Esophagus squamous epithelium (tissue), 5 donors: Measurements from ENCODE around the gene CLCN1. TPM values are rescaled to one million over a fixed set of nuclear protein-coding genes. Genes with fewer than 3 reads are reported as not detected.

ENCODE experiments used
- DNase-seq: peaks from one replicate; lab custom pipeline; 2025; lab: John Stamatoyannopoulos, UW
- H3K27ac ChIP-seq, 4 donors: fragments of 200-600 bp; sonication (generic); one replicate each; pipeline ENCODE4 v1.5.1; 2016 to 2019; ENCODE audit warnings: mild to moderate bottlenecking in 1 of 4
- H3K27me3 ChIP-seq, 4 donors: fragments of 200-600 bp; sonication (generic); 1 replicate in 3 of 4; 2 replicates in 1 of 4; pipeline versions ENCODE4 v1.5.1 to v1.6.0; 2017 to 2021; ENCODE audit warnings: antibody characterized with exemption in 1 of 4
- H3K36me3 ChIP-seq, 3 donors: fragments of 200-600 bp; sonication (generic); one replicate each; pipeline ENCODE4 v1.5.1; 2016 to 2019
- H3K4me1 ChIP-seq, 3 donors: fragments of 200-600 bp; sonication (generic); one replicate each; pipeline ENCODE4 v1.5.1; 2017 to 2019
- H3K4me3 ChIP-seq, 4 donors: fragments of 200-600 bp; sonication (generic); 1 replicate in 3 of 4; 2 replicates in 1 of 4; pipeline ENCODE4 v1.5.1; 2016 to 2019; ENCODE audit warnings: mild to moderate bottlenecking in 2 of 4, moderate library complexity in 1 of 4
- H3K9me3 ChIP-seq, 3 donors: fragments of 200-600 bp; sonication (generic); one replicate each; pipeline ENCODE4 v1.5.1; 2016 to 2019
- CTCF ChIP-seq, 6 experiments: fragments of 450-650 bp in 4 of 6; fragments of 200-600 bp in 2 of 6; sonication (generic) in 2 of 6; IDR thresholded peaks; one replicate each; pipeline ENCODE4 v1.5.1; 2016 to 2019; ENCODE audit warnings: antibody characterized with exemption in 6 of 6, mild to moderate bottlenecking in 4 of 6, moderate library complexity in 4 of 6
- POLR2A ChIP-seq, 4 donors: fragments of 450-650 bp; IDR thresholded peaks; one replicate each; pipeline ENCODE4 v1.6.1; 2017; ENCODE audit warnings: antibody characterized with exemption in 4 of 4, mild to moderate bottlenecking in 4 of 4, moderate library complexity in 3 of 4
- WGBS, 2 donors: methylation state at CpG; one replicate each; pipeline ENCODE4 v1.1.5; 2018; 5-methylcytosine and 5-hydroxymethylcytosine counted together
- intact Hi-C: fragments of 100-400 bp; cut with DNase I; formaldehyde crosslinking; loops from one replicate; pipeline ENCODE4 v1.15.0; 2022
- total RNA-seq, 4 donors: library from RNA; depleted of rRNA; stranded (reverse); fragments of >200 nt; gene quantifications; one replicate each; pipeline ENCODE4 v1.1.0, GENCODE V29; 2016
- donor health status: DM: yes; HTN: yes; CAD: no.

Gene CLCN1
- total RNA-seq, 4 donors from 2014 or later: under 0.01 to 0.91 (median 0.13) TPM; not detected in 1

DNA sequence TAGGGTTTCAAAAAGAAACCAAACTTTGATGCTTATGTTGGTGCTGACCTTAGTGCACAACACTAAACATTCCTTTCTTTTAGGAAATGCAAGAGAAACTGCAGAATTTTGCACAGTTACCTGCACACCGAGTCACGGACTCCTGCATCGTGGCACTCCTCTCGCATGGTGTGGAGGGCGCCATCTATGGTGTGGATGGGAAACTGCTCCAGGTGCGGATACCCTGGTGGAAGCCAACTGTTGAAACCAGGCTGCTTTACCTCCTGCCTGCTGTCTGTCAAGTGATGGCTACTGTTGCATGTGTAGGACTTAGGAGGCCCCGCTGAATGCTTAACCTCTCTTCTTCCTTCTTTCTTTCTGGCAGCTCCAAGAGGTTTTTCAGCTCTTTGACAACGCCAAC is 16.1 kb upstream of the CLCN1 start:
- 57 to 75% methylated on average over 8 of the region's 8 CpGs for WGBS, 2 donors
- H3K36me3 ChIP-seq: peaks cover 11 to 98% (median 40%) of the 10 kb centered on the region in 3 donors
- H3K9me3 ChIP-seq: no peaks in the 10 kb centered on the region
- TF ChIP-seq POLR2A (IDR thresholded peaks at IDR 0.05) (no peak), CTCF (IDR thresholded peaks at IDR 0.05) (peak in 5 of 6 experiments; percentile 36 to 61 (median 48))
- intact Hi-C loops: loop anchor here (5.0 kb wide), 1 partner anchor 58 kb away; no protein-coding TSS in a partner anchor
- H3K4me3 ChIP-seq: no peak overlapping the region
- H3K27me3 ChIP-seq: no peaks in the 10 kb centered on the region
- peaks cover 0 to 25% (median 2%) of the 10 kb centered on the region in 3 donors for H3K4me1 ChIP-seq
- no peak overlapping the region for H3K27ac ChIP-seq
- no peak for DNase-seq

DNA sequence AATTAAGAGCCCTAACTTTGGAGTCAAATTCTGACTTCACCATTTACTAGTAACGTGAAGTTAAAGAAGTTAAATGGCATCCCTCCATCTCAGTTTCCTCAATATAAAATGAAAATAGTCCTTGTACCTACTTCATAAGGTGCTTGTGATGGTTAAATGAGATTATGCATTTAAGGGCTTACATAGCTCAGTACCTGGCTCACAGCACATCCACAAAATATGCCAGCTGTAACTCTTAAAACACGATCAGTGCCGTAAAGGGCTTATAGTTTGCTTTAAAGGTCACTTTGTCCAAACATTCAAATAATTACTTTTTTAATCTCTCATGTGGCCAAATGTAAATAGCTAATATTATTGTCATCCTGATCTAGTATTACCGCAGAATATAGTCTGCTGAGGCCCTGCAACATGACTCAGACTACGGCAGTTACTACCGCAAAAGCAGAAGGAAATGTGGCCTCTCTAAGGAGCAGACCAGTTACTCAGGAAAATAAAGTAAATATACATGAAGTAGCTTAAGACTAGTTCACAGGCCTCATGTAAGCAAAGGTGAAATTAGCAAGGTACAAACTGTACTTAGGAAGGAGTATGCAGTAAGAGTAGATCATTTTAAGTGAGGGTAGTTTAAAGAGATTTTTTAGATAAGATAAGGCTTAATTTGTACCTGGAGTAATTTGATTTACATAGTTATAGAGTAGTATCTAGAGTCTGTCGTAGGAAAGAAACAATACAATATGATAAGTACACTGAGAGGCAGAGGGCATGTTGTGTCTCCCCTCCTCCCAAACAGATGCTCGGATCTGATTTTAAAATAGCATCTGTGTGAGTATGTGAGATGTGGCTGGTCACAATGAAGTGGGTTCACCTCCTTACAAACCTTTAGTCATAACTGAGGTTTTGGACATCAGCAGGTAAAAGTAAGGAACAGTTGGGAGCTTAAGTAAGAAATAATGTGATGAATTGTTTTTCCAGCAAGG is 14.7 kb upstream of the CLCN1 start:
- intact Hi-C loops: loop anchor here (5.0 kb wide), 1 partner anchor 59 kb away; no protein-coding TSS in a partner anchor
- no peak for DNase-seq
- Histone ChIP-seq H3K4me1 (peaks cover 0 to 17% (median 2%) of the 10 kb centered on the region in 3 donors), H3K27ac (no peak overlapping the region), H3K27me3 (no peaks in the 10 kb centered on the region), H3K9me3 (no peaks in the 10 kb centered on the region), H3K4me3 (no peak overlapping the region), H3K36me3 (peaks cover 14 to 98% (median 40%) of the 10 kb centered on the region in 3 donors)
- WGBS, 2 donors: 68 to 72% methylated on average over 8 of the region's 8 CpGs
- no peak for TF ChIP-seq CTCF (IDR thresholded peaks at IDR 0.05)
- TF ChIP-seq POLR2A (IDR thresholded peaks at IDR 0.05): no peak

- Histone ChIP-seq H3K4me1 (peaks cover 0 to 8% (median 0%) of the 10 kb centered on the region in 3 donors), H3K27me3 (no peaks in the 10 kb centered on the region), H3K9me3 (no peaks in the 10 kb centered on the region), H3K36me3 (peaks cover 14 to 98% (median 36%) of the 10 kb centered on the region in 3 donors), H3K27ac (no peak overlapping the region), H3K4me3 (no peak overlapping the region)
- WGBS, 2 donors: 48 to 74% methylated on average over 10 of the region's 10 CpGs
- intact Hi-C loops: loop anchor here (5.0 kb wide), 1 partner anchor 61 kb away; no protein-coding TSS in a partner anchor
- no peak for DNase-seq
- TF ChIP-seq POLR2A (IDR thresholded peaks at IDR 0.05) (no peak), CTCF (IDR thresholded peaks at IDR 0.05) (no peak)
Measured at GRCh38 chr7:143303733-143304132, 12.2 kb upstream of the CLCN1 start.

DNA sequence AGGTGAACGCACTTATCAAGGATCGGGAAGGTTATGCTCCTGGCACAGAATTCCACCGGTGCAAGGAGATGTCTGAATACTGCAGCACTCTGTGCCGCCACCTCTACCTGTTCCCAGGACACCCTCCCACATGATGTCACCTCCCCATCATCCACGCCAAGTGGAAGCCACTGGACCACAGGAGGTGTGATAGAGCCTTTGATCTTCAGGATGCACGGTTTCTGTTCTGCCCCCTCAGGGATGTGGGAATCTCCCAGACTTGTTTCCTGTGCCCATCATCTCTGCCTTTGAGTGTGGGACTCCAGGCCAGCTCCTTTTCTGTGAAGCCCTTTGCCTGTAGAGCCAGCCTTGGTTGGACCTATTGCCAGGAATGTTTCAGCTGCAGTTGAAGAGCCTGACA is 11.0 kb upstream of the CLCN1 start:
- H3K27ac ChIP-seq: no peak overlapping the region

More for the DNA sequence above, 11.0 kb upstream of the CLCN1 start:
- Histone ChIP-seq H3K36me3 (peaks cover 14 to 95% (median 32%) of the 10 kb centered on the region in 3 donors), H3K27me3 (no peaks in the 10 kb centered on the region), H3K4me3 (no peak overlapping the region), H3K9me3 (no peaks in the 10 kb centered on the region), H3K4me1 (peaks cover 0 to 2% (median 0%) of the 10 kb centered on the region in 3 donors)
- no peak for DNase-seq
- intact Hi-C loops: loop anchor here (5.0 kb wide), 1 partner anchor 63 kb away; no protein-coding TSS in a partner anchor
- 82 to 87% methylated on average over 3 to 6 of the region's 6 CpGs for WGBS, 2 donors
- TF ChIP-seq CTCF (IDR thresholded peaks at IDR 0.05) (no peak), POLR2A (IDR thresholded peaks at IDR 0.05) (no peak)
